Body of pancreas (tissue), 4 donors: ENCODE results near the gene ATF7IP. TPM values are rescaled to one million over a fixed set of nuclear protein-coding genes. Genes with fewer than 3 reads are reported as not detected.

Experiments
- ATAC-seq: fragments of 150-250 bp; one replicate; pipeline ENCODE4 v1.9.1; 2016
- DNase-seq, 4 donors: peaks; one replicate each; pipeline ENCODE4 v3.0.0-alpha.2; 2019
- H3K27ac ChIP-seq, 4 donors: fragments of 200-600 bp; sonication (generic); 1 replicate in 3 of 4; 2 replicates in 1 of 4; pipeline versions ENCODE4 v1.5.1 to v1.6.1; 2016 to 2019; ENCODE audit warnings: mild to moderate bottlenecking in 1 of 4, mixed read lengths in 1 of 4, moderate library complexity in 1 of 4
- H3K27me3 ChIP-seq, 2 donors: fragments of 200-600 bp; sonication (generic); one replicate each; pipeline ENCODE4 v1.6.0; 2016; ENCODE audit warnings: mild to moderate bottlenecking in 1 of 2
- H3K36me3 ChIP-seq, 2 donors: fragments of 200-600 bp; sonication (generic); replicated peaks in 1 of 2; 2 replicates each; pipeline ENCODE4 v1.5.1; 2016; ENCODE audit warnings: low read depth in 2 of 2; ENCODE audit not compliant: insufficient read depth in 1 of 2
- H3K4me1 ChIP-seq: fragments of 200-600 bp; sonication (generic); one replicate; pipeline ENCODE4 v1.6.0; 2016
- H3K4me3 ChIP-seq, 2 donors: fragments of 200-600 bp; sonication (generic); 1 replicate in 1 of 2; 2 replicates in 1 of 2; pipeline ENCODE4 v1.5.1; 2016 to 2019
- H3K9me3 ChIP-seq, 3 donors: fragments of 200-600 bp; sonication (generic); 1 replicate in 2 of 3; 2 replicates in 1 of 3; pipeline ENCODE4 v1.5.1; 2016
- POLR2A ChIP-seq, 3 donors: fragments of 450-650 bp; IDR thresholded peaks; one replicate each; pipeline ENCODE4 v1.6.1; 2016; ENCODE audit warnings: antibody characterized with exemption in 3 of 3, mild to moderate bottlenecking in 2 of 3
- WGBS, 2 donors: methylation state at CpG; one replicate each; pipeline ENCODE4 v1.1.5; 2017; 5-methylcytosine and 5-hydroxymethylcytosine counted together
- intact Hi-C: fragments of 100-400 bp; cut with DNase I; formaldehyde crosslinking; loops from one replicate; pipeline ENCODE4 v1.15.1; 2023
- total RNA-seq, 2 donors: library from RNA; depleted of rRNA; stranded (reverse); fragments of >200 nt; gene quantifications; one replicate each; pipeline ENCODE4 v1.1.0, GENCODE V29; 2016
- TF ChIP-seq, protein P1 (sequence below), 7 experiments: fragments of 450-650 bp in 4 of 7; fragments of 200-600 bp in 3 of 7; sonication (generic) in 3 of 7; IDR thresholded peaks; one replicate each; pipeline ENCODE4 v1.5.1; 2016 to 2019; ENCODE audit warnings: antibody characterized with exemption in 7 of 7

The ATF7IP gene
- total RNA-seq, 2 donors from 2014 or later, result 37.6 to 80.8 TPM

DNA sequence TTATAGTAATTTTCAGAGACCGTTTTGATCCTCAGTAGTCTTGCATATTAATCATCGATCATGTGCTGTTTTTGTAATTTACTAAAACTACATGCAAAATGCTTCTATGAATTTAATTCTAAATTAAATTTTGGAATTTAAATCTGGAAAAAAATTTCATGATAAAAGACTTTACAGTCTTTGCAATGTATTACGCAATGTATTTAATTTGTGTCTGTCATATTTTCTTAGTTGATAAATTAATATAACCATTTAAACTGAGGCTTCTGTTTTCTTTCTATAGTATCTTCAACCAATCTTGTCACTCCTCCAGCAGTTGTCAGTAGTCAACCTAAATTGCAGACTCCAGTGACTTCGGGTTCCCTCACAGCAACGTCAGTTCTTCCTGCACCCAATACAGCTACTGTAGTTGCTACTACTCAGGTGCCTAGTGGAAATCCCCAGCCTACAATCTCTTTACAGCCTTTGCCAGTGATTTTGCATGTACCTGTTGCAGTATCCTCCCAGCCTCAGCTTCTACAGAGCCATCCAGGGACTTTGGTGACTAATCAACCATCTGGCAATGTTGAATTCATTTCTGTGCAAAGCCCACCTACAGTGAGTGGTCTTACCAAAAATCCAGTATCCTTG lies 94.8 kb downstream of the ATF7IP start:
- H3K36me3 ChIP-seq, result peaks cover 7 to 18% of the 10 kb centered on the region in 2 donors
- TF ChIP-seq POLR2A (IDR thresholded peaks at IDR 0.05), result no peak
- TF ChIP-seq, protein P1, sequence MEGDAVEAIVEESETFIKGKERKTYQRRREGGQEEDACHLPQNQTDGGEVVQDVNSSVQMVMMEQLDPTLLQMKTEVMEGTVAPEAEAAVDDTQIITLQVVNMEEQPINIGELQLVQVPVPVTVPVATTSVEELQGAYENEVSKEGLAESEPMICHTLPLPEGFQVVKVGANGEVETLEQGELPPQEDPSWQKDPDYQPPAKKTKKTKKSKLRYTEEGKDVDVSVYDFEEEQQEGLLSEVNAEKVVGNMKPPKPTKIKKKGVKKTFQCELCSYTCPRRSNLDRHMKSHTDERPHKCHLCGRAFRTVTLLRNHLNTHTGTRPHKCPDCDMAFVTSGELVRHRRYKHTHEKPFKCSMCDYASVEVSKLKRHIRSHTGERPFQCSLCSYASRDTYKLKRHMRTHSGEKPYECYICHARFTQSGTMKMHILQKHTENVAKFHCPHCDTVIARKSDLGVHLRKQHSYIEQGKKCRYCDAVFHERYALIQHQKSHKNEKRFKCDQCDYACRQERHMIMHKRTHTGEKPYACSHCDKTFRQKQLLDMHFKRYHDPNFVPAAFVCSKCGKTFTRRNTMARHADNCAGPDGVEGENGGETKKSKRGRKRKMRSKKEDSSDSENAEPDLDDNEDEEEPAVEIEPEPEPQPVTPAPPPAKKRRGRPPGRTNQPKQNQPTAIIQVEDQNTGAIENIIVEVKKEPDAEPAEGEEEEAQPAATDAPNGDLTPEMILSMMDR (IDR thresholded peaks at IDR 0.05), result no peak
- no peaks in the 10 kb centered on the region for H3K9me3 ChIP-seq
- H3K27ac ChIP-seq, result no peak overlapping the region
- H3K4me1 ChIP-seq, result no peaks in the 10 kb centered on the region
- intact Hi-C loops, result no loop called here
- DNase-seq, result no peak
- 93 to 97% methylated on average over 5 of the region's 5 CpGs for WGBS, 2 donors
- H3K4me3 ChIP-seq, result no peak overlapping the region
- no peaks in the 10 kb centered on the region for H3K27me3 ChIP-seq
- no peak for ATAC-seq

DNA sequence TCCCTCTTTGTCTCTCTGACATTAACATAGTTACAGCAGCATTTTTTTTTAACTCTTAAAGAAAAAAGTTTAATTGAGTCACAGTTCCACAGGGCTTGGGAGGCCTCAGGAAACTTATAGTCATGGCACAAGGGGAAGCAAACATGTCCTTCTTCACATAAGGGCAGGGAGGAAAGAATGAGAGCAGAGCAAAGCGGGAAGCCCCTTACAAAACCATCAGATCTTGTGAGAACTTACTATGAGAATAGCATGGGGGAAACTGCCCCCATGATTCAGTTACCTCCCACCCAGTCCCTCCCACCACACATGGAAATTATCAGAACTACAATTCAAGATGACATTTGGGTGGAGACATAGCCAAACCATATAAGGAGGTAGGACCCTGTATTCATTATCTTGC lies 106.0 kb downstream of the ATF7IP start:
- TF ChIP-seq POLR2A (IDR thresholded peaks at IDR 0.05), result no peak
- TF ChIP-seq, protein P1 (IDR thresholded peaks at IDR 0.05), result no peak
- H3K4me3 ChIP-seq, result no peak overlapping the region
- H3K4me1 ChIP-seq, result no peaks in the 10 kb centered on the region
- peaks cover 9 to 14% of the 10 kb centered on the region in 2 donors for H3K36me3 ChIP-seq
- H3K27ac ChIP-seq, result no peak overlapping the region
- H3K9me3 ChIP-seq, result peaks cover 0 to 22% (median 0%) of the 10 kb centered on the region in 3 donors
- ATAC-seq, result no peak
- WGBS, 2 donors, result 100% methylated on average over 1 of the region's 1 CpG
- intact Hi-C loops, result no loop called here
- DNase-seq, result no peak
- no peaks in the 10 kb centered on the region for H3K27me3 ChIP-seq

DNA sequence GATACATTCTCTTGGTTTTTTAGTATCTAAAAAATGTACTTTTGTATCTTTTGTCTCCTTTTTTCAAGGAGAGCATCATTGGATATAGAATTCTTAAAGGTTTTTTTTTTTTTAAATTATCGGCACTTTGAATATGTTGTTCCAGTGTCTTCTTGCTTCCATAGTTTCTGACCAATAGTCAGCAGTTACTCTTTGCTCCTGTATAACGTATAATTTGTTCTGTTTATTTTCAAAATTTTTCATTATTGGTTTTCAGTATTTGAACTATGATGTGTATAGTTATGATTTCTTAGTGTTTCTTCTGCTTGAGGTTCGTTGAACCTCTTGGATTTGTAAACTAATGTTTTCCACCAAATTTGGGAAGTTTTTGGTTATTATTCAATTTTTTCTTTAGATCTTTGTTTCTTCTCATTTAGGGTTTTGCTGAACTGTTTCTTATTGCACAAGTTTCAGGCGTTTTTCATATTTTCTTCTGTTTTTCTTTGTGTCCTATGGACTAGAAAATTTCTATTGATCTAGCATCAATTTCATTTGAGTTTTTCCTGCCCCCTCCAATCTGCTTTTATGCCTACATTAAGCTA lies 108.3 kb downstream of the ATF7IP start:
- Histone ChIP-seq H3K4me3 (no peak overlapping the region), H3K27me3 (no peaks in the 10 kb centered on the region), H3K36me3 (peaks cover 12 to 14% of the 10 kb centered on the region in 2 donors), H3K27ac (no peak overlapping the region), H3K4me1 (no peaks in the 10 kb centered on the region), H3K9me3 (peaks cover 0 to 22% (median 0%) of the 10 kb centered on the region in 3 donors)
- 85 to 92% methylated on average over 4 of the region's 4 CpGs for WGBS, 2 donors
- no peak for DNase-seq
- ATAC-seq, result no peak
- TF ChIP-seq, protein P1 (IDR thresholded peaks at IDR 0.05), result no peak
- TF ChIP-seq POLR2A (IDR thresholded peaks at IDR 0.05), result no peak
- intact Hi-C loops, result no loop called here

DNA sequence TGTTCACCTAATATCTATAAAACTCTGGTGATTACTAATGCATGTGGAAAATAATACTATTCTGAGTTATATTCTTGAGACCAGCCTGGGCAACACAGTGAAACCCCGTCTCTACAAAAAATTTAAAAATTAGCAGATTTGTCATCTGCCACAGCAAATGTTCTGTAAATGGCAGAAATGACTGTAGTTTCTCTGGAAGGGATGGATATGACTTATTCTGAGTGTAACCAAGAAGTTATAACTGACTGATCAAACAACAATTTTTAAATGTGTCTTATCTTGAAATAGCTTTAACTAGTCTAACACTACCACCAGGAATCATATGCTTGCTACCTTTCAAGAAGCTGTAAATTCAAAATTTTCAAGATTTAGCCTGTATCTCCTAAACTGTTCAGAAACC lies 113.5 kb downstream of the ATF7IP start:
- H3K4me1 ChIP-seq, result no peaks in the 10 kb centered on the region
- no peak overlapping the region for H3K27ac ChIP-seq
- ATAC-seq (no peak), DNase-seq (no peak)
- no peak for TF ChIP-seq POLR2A (IDR thresholded peaks at IDR 0.05)
- TF ChIP-seq, protein P1 (IDR thresholded peaks at IDR 0.05), result no peak
- WGBS, 2 donors, result 93 to 94% methylated on average over 1 of the region's 1 CpG
- intact Hi-C loops, result no loop called here
- peaks cover 4 to 28% of the 10 kb centered on the region in 2 donors for H3K36me3 ChIP-seq
- H3K9me3 ChIP-seq, result peaks cover 0 to 9% (median 0%) of the 10 kb centered on the region in 3 donors
- H3K27me3 ChIP-seq, result no peaks in the 10 kb centered on the region
- no peak overlapping the region for H3K4me3 ChIP-seq

DNA sequence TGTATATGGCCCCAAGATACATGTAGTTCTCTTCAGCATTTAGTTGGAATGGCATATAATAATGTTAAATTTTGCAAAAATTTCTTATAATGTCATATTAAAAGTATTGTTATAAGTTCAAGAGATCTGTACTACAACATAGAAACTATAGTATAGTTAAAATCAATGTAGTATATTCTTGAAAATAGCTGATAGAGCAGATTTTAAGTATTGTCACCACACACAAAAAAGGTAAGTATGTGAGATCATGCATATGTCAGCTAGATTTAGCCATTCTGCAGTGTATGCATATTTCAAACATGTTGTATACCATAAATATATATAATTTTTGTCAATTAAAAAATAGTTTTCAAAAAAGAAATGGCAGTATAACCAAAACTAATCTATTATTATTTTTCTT lies 115.7 kb downstream of the ATF7IP start:
- no peak overlapping the region for H3K27ac ChIP-seq
- H3K36me3 ChIP-seq, result peaks cover 0 to 36% of the 10 kb centered on the region in 2 donors
- no peaks in the 10 kb centered on the region for H3K4me1 ChIP-seq
- peaks cover 0 to under 1% (median 0%) of the 10 kb centered on the region in 3 donors for H3K9me3 ChIP-seq
- intact Hi-C loops, result no loop called here
- TF ChIP-seq POLR2A (IDR thresholded peaks at IDR 0.05), result no peak
- no peaks in the 10 kb centered on the region for H3K27me3 ChIP-seq
- DNase-seq, result no peak
- no peak overlapping the region for H3K4me3 ChIP-seq
- ATAC-seq, result no peak
